Mesodermal cell (in vitro differentiated cells): ENCODE measurements around the gene SOX6.

Experiments
- H3K27ac ChIP-seq: 2 replicates; pipeline ENCODE4 v1.7.0; 2013; ENCODE audit warnings: mild to moderate bottlenecking, low read depth, low read length, moderate library complexity; ENCODE audit not compliant: severe bottlenecking
- H3K36me3 ChIP-seq: 2 replicates; pipeline ENCODE4 v1.7.1; 2013; ENCODE audit warnings: mild to moderate bottlenecking, low read length, moderate library complexity; ENCODE audit not compliant: control insufficient read depth, insufficient read depth
- H3K4me1 ChIP-seq: one replicate; pipeline ENCODE4 v1.7.1; 2013; ENCODE audit warnings: mild to moderate bottlenecking, low read length; ENCODE audit not compliant: insufficient read depth, control insufficient read depth, poor library complexity, severe bottlenecking
- H3K4me3 ChIP-seq: 2 replicates; pipeline ENCODE4 v1.7.0; 2013; ENCODE audit warnings: low read length, control low read depth, mild to moderate bottlenecking; ENCODE audit not compliant: insufficient read depth, poor library complexity, severe bottlenecking; ENCODE audit errors: extremely low read depth
- H3K9me3 ChIP-seq: 2 replicates; pipeline ENCODE4 v1.7.1; 2013; ENCODE audit warnings: mild to moderate bottlenecking, low read length, moderate library complexity; ENCODE audit not compliant: control insufficient read depth
- WGBS, 2 experiments: methylation state at CpG; one replicate each; pipeline ENCODE4 v1.1.5; 2013; ENCODE audit warnings: missing lambda C conversion rate in 2 of 2; ENCODE audit not compliant: insufficient coverage in 2 of 2; 5-methylcytosine and 5-hydroxymethylcytosine counted together

Gene SOX6

GRCh38 chr11:16225623-16226022, 130.7 kb downstream of the SOX6 start:
- H3K36me3 ChIP-seq: no peaks in the 10 kb centered on the region
- no peak overlapping the region for H3K27ac ChIP-seq
- 80% methylated on average over 1 of the region's 1 CpG; no CpG with 5 or more reads in 1 of the 2 experiments for WGBS, 2 experiments
- no peaks in the 10 kb centered on the region for H3K4me1 ChIP-seq
- no peaks in the 10 kb centered on the region for H3K9me3 ChIP-seq
- no peak overlapping the region for H3K4me3 ChIP-seq

- H3K4me1 ChIP-seq: no peaks in the 10 kb centered on the region
- H3K27ac ChIP-seq: no peak overlapping the region
- H3K36me3 ChIP-seq: no peaks in the 10 kb centered on the region
- 100% methylated on average over 1 of the region's 1 CpG; no CpG with 5 or more reads in 1 of the 2 experiments for WGBS, 2 experiments
- no peaks in the 10 kb centered on the region for H3K9me3 ChIP-seq
- no peak overlapping the region for H3K4me3 ChIP-seq
These were observed 132.8 kb downstream of the SOX6 start for GRCh38 chr11:16223558-16223957.

- Histone ChIP-seq H3K4me3 (no peak overlapping the region), H3K9me3 (no peaks in the 10 kb centered on the region), H3K27ac (no peak overlapping the region), H3K4me1 (no peaks in the 10 kb centered on the region), H3K36me3 (no peaks in the 10 kb centered on the region)
- 90% methylated on average over 2 of the region's 3 CpGs; no CpG with 5 or more reads in 1 of the 2 experiments for WGBS, 2 experiments
These were observed 138.7 kb downstream of the SOX6 start for GRCh38 chr11:16217631-16218030.

DNA sequence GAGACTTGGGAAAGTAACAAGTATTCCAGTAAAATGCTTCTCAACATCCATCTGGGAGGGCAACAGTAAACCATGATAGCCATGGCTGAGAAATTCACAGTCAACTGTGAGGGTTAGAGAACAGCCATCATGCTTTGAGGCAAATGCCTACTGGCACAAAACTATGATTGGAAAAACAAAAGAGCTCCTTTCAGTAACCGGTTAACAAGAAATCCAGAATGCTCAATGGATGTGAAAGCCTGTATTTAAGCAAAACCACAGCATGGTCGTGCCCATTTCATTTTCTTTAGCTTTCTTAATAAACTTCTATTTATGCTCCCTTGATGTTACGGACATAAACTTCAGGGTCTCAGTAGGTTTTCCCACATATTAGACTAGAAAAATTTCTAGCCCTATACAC, 139.5 kb downstream of the SOX6 start:
- Histone ChIP-seq H3K27ac (no peak overlapping the region), H3K4me3 (no peak overlapping the region), H3K36me3 (no peaks in the 10 kb centered on the region), H3K4me1 (no peaks in the 10 kb centered on the region), H3K9me3 (no peaks in the 10 kb centered on the region)
- WGBS, 2 experiments: 86 to 96% methylated on average over 2 to 3 of the region's 3 CpGs

DNA sequence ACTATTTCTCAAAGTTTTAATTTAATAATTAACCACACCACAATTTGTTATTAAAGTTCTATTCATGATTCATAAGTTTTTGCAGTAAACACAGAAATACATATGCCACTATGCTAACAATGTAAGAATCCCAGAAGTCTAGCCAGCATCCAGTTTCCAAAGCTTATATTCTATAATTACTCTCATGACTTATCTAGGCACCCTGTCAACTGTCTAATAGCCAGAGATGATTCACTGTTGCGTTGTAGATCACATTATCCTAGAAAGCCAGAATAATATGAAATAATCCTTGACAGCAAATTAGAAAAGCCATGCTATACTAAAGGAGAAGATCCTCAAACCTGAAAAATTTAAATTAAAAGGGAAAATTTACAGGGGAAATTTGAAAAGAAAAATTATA, 141.0 kb downstream of the SOX6 start:
- no peaks in the 10 kb centered on the region for H3K4me1 ChIP-seq
- no peaks in the 10 kb centered on the region for H3K36me3 ChIP-seq
- WGBS, 2 experiments: no CpG with 5 or more reads among the region's 1 CpG
- no peak overlapping the region for H3K4me3 ChIP-seq
- H3K27ac ChIP-seq: no peak overlapping the region
- H3K9me3 ChIP-seq: no peaks in the 10 kb centered on the region

DNA sequence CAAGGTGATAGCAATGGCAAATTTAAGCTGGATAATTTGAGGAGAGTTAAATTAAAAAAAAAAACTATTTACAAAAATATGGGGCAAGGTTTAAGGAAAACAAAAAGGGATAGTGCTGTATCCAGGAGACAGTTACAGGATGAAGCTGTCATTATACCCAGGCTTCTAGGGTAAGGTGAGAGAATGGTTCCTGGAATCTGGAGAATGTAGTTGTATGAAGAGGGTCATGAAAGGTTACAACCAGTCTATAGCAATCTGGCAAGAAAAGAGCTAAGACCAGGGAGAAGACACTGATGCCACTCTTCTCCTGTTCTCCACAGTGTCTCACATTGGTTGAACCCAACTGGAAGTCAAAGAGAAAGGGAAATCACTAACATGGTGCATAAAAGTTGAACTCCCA, 144.9 kb downstream of the SOX6 start:
- no peak overlapping the region for H3K4me3 ChIP-seq
- no peak overlapping the region for H3K27ac ChIP-seq
- H3K4me1 ChIP-seq: no peaks in the 10 kb centered on the region
- no peaks in the 10 kb centered on the region for H3K9me3 ChIP-seq
- no peaks in the 10 kb centered on the region for H3K36me3 ChIP-seq

- no peaks in the 10 kb centered on the region for H3K9me3 ChIP-seq
- WGBS, 2 experiments: 100% methylated on average over 1 of the region's 3 CpGs; no CpG with 5 or more reads in 1 of the 2 experiments
- H3K27ac ChIP-seq: no peak overlapping the region
- H3K36me3 ChIP-seq: no peaks in the 10 kb centered on the region
- H3K4me1 ChIP-seq: peaks cover 3% of the 10 kb centered on the region
- H3K4me3 ChIP-seq: no peak overlapping the region
These were observed 152.1 kb downstream of the SOX6 start for GRCh38 chr11:16204261-16204660.

DNA sequence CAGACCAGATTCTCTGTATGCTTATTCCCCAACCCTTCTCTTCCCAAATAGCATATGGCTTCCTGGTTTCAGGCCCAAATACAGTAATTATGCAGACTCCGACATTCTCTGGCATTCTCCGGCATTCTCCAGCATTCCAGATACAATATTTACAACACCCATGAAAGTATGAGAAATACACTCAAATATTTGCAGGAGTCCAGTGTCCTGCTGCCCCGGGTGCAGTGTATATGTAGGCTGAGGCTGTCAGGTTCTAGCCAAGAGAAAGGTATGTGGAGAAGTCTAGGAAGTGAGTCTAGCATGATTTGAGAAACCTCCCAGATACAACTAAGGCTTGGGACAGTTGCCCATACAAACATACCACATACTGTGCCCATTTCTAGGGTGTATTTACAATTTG, 160.7 kb downstream of the SOX6 start:
- Histone ChIP-seq H3K27ac (peak overlapping the region; percentile 36), H3K36me3 (no peaks in the 10 kb centered on the region), H3K9me3 (no peaks in the 10 kb centered on the region), H3K4me3 (no peak overlapping the region), H3K4me1 (peaks cover 34% of the 10 kb centered on the region)
- WGBS, 2 experiments: no CpG with 5 or more reads among the region's 3 CpGs

- H3K9me3 ChIP-seq: no peaks in the 10 kb centered on the region
- no peak overlapping the region for H3K4me3 ChIP-seq
- no peaks in the 10 kb centered on the region for H3K36me3 ChIP-seq
- 53 to 55% methylated on average over 1 to 2 of the region's 2 CpGs for WGBS, 2 experiments
- peaks cover 34% of the 10 kb centered on the region for H3K4me1 ChIP-seq
- H3K27ac ChIP-seq: peak overlapping the region; percentile 79
These were observed 161.8 kb downstream of the SOX6 start for GRCh38 chr11:16194566-16194965.

GRCh38 chr11:16193897-16194381, 162.4 kb downstream of the SOX6 start:
- no peaks in the 10 kb centered on the region for H3K9me3 ChIP-seq
- peak overlapping the region; percentile 79 for H3K27ac ChIP-seq
- WGBS, 2 experiments: 67% methylated on average over 1 of the region's 1 CpG; no CpG with 5 or more reads in 1 of the 2 experiments
- H3K4me1 ChIP-seq: peaks cover 34% of the 10 kb centered on the region
- H3K36me3 ChIP-seq: no peaks in the 10 kb centered on the region
- no peak overlapping the region for H3K4me3 ChIP-seq

- WGBS, 2 experiments: 40 to 90% methylated on average over 1 to 2 of the region's 4 CpGs
- no peaks in the 10 kb centered on the region for H3K9me3 ChIP-seq
- H3K4me1 ChIP-seq: peaks cover 34% of the 10 kb centered on the region
- no peak overlapping the region for H3K27ac ChIP-seq
- H3K4me3 ChIP-seq: no peak overlapping the region
- H3K36me3 ChIP-seq: no peaks in the 10 kb centered on the region
These were observed 164.5 kb downstream of the SOX6 start for GRCh38 chr11:16191868-16192240.
